ENCODE measurements around the gene KRTAP6-2. TPM values are rescaled to one million over a fixed set of nuclear protein-coding genes. Genes with fewer than 3 reads are reported as not detected.

Gene KRTAP6-2
- total RNA-seq, 2 experiments from 2014 or later: not detected

DNA sequence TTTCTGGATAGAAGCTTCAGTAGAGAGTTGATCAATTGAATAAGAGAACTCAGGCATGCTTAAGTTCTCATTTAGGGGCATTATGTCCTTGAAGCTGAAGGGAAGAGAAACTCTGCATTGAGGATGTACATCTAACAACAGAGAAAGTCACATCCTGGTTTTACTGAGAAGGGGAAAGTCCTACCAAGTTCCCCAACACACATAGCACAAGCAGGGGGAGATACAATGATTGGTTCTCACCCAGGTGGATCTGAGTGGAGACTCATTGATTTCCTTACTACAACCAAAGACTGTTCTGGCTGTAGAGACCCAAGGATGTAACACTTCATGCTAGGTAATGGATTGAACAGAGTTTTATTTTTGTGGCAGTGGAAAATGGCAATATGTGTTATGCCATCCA lies 16.5 kb upstream of the KRTAP6-2 start:
- ChIA-PET POLR2A (no interaction called here), CTCF (no interaction called here)
- no peak for DNase-seq
- Mint-ChIP-seq H3K36me3 (ENCODE audit: low read depth) (no peaks in the 10 kb centered on the region), H3K4me1 (ENCODE audit: low read depth) (no peaks in the 10 kb centered on the region), H3K27me3 (ENCODE audit: low read depth) (no peaks in the 10 kb centered on the region), H3K9me3 (ENCODE audit: insufficient read depth) (no peaks in the 10 kb centered on the region), H3K4me3 (no peak overlapping the region), H3K27ac (no peak overlapping the region)
- no peak for ATAC-seq

DNA sequence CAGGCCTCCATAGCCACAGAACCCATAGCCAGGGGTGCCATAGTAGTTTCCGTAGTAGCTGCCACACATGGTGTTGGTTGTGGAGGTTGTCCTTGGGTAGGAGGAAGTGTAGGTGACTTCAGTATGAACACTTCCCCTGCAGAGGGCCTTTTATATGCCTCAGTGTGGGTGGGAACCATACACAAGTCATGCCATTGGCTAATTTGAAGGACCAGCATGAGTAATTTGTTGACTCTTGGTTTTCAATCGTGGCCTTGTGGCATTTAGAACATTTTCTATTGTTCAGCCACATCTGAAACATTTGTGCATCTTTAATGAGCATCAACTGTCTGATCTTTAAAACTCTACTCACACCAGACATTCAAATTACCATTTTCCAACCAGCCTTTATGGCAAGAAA lies 15.1 kb upstream of the KRTAP6-2 start, which contains the start of gene KRTAP6-1:
Gene KRTAP6-1, minus strand, starts transcription at position 95 of the 400 bp plus-strand sequence. Its CDS starts 26 bp downstream, at position 69.
- ATAC-seq (no peak), DNase-seq (no peak)
- Mint-ChIP-seq H3K27ac (no peak within 1 kb of the TSS), H3K36me3 (ENCODE audit: low read depth) (no peaks in the 10 kb centered on the region), H3K4me1 (ENCODE audit: low read depth) (no peaks in the 10 kb centered on the region), H3K27me3 (ENCODE audit: low read depth) (no peaks in the 10 kb centered on the region), H3K9me3 (ENCODE audit: insufficient read depth) (no peaks in the 10 kb centered on the region), H3K4me3 (no peak within 1 kb of the TSS)
- POLR2A ChIA-PET: no interaction called here
- CTCF ChIA-PET: no interaction called here

DNA sequence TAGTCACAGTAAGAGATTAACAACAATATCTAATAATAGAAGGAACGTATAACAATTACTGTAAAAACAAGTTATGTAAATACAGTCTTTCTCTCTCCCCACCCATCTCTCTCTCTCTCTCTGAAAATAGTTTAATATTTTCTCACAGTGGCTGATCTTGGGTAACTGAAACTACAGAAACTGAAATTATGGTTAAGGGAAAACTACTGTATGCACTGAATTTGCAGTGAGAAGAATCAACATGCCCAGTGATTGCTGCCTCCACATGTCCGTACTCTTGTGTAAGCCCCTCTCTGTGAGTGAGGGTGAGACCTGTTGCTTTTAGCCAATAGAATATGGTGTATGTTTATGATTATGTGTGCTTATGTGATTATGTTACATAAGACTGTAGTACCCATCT lies 13.4 kb upstream of the KRTAP6-2 start:
- no peaks in the 10 kb centered on the region for H3K9me3 Mint-ChIP-seq (ENCODE audit: insufficient read depth)
- no peaks in the 10 kb centered on the region for H3K27me3 Mint-ChIP-seq (ENCODE audit: low read depth)
- DNase-seq (no peak), ATAC-seq (no peak)
- POLR2A ChIA-PET: no interaction called here
- CTCF ChIA-PET: no interaction called here
- H3K4me1 Mint-ChIP-seq (ENCODE audit: low read depth): no peaks in the 10 kb centered on the region
- no peaks in the 10 kb centered on the region for H3K36me3 Mint-ChIP-seq (ENCODE audit: low read depth)
- no peak overlapping the region for H3K4me3 Mint-ChIP-seq
- no peak overlapping the region for H3K27ac Mint-ChIP-seq

DNA sequence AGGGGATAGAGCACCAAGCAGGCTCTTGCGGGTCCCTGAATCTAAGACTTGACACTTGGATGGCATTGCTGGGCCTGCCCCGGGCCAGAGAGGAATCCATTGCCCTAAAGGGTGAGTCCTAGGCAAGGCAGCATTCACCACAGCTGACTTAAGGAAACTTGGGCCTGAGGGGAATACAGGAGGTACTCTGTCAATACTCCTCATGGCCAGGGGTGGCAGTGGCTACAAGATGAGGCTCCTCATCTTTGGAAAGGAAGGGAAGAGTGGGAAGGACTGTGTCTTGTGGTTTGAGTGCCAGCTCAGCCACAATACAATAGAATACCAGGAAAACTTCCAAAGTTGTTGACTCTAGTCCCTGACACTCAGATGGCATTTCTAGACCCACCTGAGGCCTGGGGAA lies 7.3 kb upstream of the KRTAP6-2 start:
- no peaks in the 10 kb centered on the region for H3K4me1 Mint-ChIP-seq (ENCODE audit: low read depth)
- no peaks in the 10 kb centered on the region for H3K27me3 Mint-ChIP-seq (ENCODE audit: low read depth)
- no peak for DNase-seq
- H3K9me3 Mint-ChIP-seq (ENCODE audit: insufficient read depth): peaks cover 3% of the 10 kb centered on the region
- no peaks in the 10 kb centered on the region for H3K36me3 Mint-ChIP-seq (ENCODE audit: low read depth)
- POLR2A ChIA-PET: no interaction called here
- ATAC-seq: no peak
- no peak overlapping the region for H3K27ac Mint-ChIP-seq
- no peak overlapping the region for H3K4me3 Mint-ChIP-seq
- CTCF ChIA-PET: no interaction called here

DNA sequence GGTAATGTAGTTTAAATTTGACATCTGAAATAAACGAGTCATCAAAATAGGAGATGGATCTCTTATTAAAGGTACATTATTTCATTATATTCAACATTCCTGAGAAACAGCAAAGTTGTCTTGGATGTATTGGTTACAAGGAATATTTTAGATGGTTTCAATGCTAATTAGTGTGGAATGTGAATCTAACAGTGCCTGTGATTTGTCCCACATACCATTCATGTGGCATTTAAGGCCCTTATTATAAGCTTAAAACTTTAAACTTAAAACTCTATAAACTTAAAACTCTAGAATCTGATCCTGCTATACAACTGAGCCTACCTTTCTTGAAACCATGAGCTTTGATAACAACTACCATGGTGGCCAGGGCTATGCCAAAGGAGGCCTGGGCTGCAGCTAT lies 2.1 kb upstream of the KRTAP6-2 start, which contains the start of gene KRTAP22-1:
Gene KRTAP22-1, plus strand, starts transcription at position 301 of the 400 bp plus-strand sequence.
- POLR2A ChIA-PET: no interaction called here
- no peak within 1 kb of the TSS for H3K4me3 Mint-ChIP-seq
- H3K36me3 Mint-ChIP-seq (ENCODE audit: low read depth): no peaks in the 10 kb centered on the region
- H3K27me3 Mint-ChIP-seq (ENCODE audit: low read depth): no peaks in the 10 kb centered on the region
- peaks cover 3% of the 10 kb centered on the region for H3K9me3 Mint-ChIP-seq (ENCODE audit: insufficient read depth)
- ATAC-seq (no peak), DNase-seq (no peak)
- CTCF ChIA-PET: no interaction called here
- H3K4me1 Mint-ChIP-seq (ENCODE audit: low read depth): no peaks in the 10 kb centered on the region
- no peak within 1 kb of the TSS for H3K27ac Mint-ChIP-seq

DNA sequence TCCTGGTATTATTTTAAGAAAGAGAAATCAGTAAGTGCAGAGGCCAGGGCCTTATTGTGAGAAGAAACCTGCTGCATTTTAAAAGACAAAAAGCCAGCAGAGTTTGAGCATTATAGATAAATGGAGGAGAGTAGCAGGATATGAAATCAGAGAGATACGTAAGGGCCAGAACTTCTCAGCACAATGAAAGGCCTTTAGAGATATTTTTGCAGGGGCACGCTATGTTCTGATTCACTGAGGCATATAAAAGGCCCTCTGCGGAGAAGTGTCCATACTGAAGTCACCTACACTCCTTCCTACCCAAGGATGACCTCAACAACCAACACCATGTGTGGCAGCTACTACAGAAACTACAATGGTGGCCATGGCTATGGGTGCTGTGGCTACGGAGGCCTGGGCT lies 6.6 kb downstream of the KRTAP6-2 start, which contains the start of gene KRTAP6-3:
Gene KRTAP6-3, plus strand, starts transcription at position 301 of the 400 bp plus-strand sequence. Its CDS starts 6 bp downstream, at position 307.
- Mint-ChIP-seq H3K36me3 (ENCODE audit: low read depth) (no peaks in the 10 kb centered on the region), H3K9me3 (ENCODE audit: insufficient read depth) (no peaks in the 10 kb centered on the region), H3K4me1 (ENCODE audit: low read depth) (no peaks in the 10 kb centered on the region), H3K27me3 (ENCODE audit: low read depth) (no peaks in the 10 kb centered on the region), H3K27ac (no peak within 1 kb of the TSS), H3K4me3 (no peak within 1 kb of the TSS)
- ChIA-PET CTCF (no interaction called here), POLR2A (no interaction called here)
- no peak for DNase-seq
- ATAC-seq: no peak

DNA sequence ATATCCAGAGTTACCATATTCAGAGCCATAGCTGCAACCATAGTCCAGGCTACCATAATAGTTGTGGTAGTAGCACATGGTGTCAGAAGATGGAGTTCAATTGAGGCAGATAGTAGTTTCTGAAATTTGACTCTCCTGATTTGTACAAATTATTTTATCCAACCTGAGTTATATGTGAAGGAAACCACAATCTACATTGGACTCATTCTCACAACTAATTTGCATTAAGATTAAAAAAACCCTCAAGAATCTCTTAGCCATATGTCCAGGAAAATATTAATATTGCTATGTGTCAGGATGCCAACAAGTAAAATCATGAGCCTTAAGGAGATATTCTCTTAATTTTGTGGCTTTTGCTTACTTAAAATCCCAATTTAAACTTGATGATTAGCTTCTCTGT lies 8.4 kb downstream of the KRTAP6-2 start, which contains the start of gene KRTAP22-2:
Gene KRTAP22-2, minus strand, starts transcription at position 101 of the 400 bp plus-strand sequence.
- no peak within 1 kb of the TSS for H3K4me3 Mint-ChIP-seq

DNA sequence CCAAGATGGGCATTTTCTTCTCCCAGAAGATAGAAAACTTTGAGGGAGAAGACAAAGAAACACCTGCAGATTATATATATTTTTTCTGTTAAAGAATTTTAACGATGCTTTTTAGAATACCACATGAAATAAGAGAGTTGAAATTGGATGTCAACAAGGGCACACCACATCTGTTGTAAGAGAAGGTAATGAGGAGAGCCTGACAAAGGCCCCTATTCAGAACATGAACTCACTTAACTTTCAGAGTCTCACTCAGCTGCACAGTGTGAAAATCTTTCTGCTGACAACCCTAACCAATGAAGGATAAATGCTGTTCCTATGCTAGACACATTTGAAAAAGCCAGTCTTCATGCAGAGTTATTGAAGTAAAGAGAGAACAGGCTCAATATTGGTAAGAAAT lies 15.8 kb downstream of the KRTAP6-2 start:
- Mint-ChIP-seq H3K36me3 (ENCODE audit: low read depth) (no peaks in the 10 kb centered on the region), H3K27me3 (ENCODE audit: low read depth) (no peaks in the 10 kb centered on the region), H3K4me1 (ENCODE audit: low read depth) (no peaks in the 10 kb centered on the region), H3K4me3 (no peak overlapping the region), H3K9me3 (ENCODE audit: insufficient read depth) (no peaks in the 10 kb centered on the region), H3K27ac (no peak overlapping the region)
- ChIA-PET CTCF (no interaction called here), POLR2A (no interaction called here)
- DNase-seq (no peak), ATAC-seq (no peak)

More for the DNA sequence above, 8.4 kb downstream of the KRTAP6-2 start, which contains the start of gene KRTAP22-2:
- DNase-seq: no peak
- no peaks in the 10 kb centered on the region for H3K36me3 Mint-ChIP-seq (ENCODE audit: low read depth)
- no peak within 1 kb of the TSS for H3K27ac Mint-ChIP-seq
- H3K9me3 Mint-ChIP-seq (ENCODE audit: insufficient read depth): no peaks in the 10 kb centered on the region
- ChIA-PET CTCF (no interaction called here), POLR2A (no interaction called here)
- ATAC-seq: no peak
- no peaks in the 10 kb centered on the region for H3K4me1 Mint-ChIP-seq (ENCODE audit: low read depth)
- H3K27me3 Mint-ChIP-seq (ENCODE audit: low read depth): no peaks in the 10 kb centered on the region

DNA sequence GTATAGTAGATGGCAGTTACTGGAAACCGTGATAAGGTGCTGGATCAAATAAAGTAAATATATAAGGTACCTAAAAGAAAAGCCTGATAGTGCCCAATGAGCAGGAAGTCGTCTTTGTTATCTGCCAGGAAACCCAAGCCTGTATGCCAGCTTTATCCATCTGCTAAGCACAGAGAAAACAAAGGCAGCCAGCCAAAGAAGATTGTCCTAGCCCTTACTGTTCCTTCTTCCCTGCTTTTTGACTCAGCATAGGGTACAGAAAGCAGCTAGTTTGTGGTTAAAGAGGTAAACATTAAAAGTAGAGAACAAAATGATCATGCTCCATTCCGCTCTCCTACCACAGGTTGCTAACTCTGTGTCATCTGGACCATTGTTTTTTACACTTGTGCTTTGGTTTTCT lies 18.6 kb downstream of the KRTAP6-2 start:
- no peak for ATAC-seq
- H3K27ac Mint-ChIP-seq: no peak overlapping the region
- POLR2A ChIA-PET: no interaction called here

DNA sequence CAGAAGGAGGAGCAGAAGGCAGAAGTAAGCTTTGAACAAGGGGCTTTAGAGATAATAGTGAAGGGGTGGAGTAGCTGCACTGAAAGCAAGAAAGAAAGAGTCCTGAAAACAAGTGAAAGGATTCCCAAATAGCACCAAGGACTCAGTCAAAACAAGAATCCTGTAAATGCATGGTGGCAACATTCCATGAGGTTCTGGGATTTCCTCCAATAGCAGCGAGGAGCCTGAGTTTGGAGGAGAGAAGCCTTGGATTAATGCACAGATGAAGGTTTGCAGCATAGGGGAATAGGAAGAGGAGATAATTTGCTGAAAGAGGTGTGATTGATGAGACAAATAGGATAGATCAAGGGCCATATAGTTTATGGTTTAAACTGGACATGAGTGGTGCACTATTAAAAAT lies 19.4 kb downstream of the KRTAP6-2 start:
- Mint-ChIP-seq H3K4me3 (no peak overlapping the region), H3K9me3 (ENCODE audit: insufficient read depth) (no peaks in the 10 kb centered on the region), H3K4me1 (ENCODE audit: low read depth) (no peaks in the 10 kb centered on the region), H3K36me3 (ENCODE audit: low read depth) (no peaks in the 10 kb centered on the region), H3K27ac (no peak overlapping the region), H3K27me3 (ENCODE audit: low read depth) (no peaks in the 10 kb centered on the region)
- ChIA-PET POLR2A (no interaction called here), CTCF (no interaction called here)
- DNase-seq: no peak
- ATAC-seq: no peak

More for the DNA sequence above, 18.6 kb downstream of the KRTAP6-2 start:
- no peak for DNase-seq
- CTCF ChIA-PET: no interaction called here
- H3K36me3 Mint-ChIP-seq (ENCODE audit: low read depth): no peaks in the 10 kb centered on the region
- H3K27me3 Mint-ChIP-seq (ENCODE audit: low read depth): no peaks in the 10 kb centered on the region
- no peaks in the 10 kb centered on the region for H3K9me3 Mint-ChIP-seq (ENCODE audit: insufficient read depth)
- no peaks in the 10 kb centered on the region for H3K4me1 Mint-ChIP-seq (ENCODE audit: low read depth)
- H3K4me3 Mint-ChIP-seq: no peak overlapping the region

DNA sequence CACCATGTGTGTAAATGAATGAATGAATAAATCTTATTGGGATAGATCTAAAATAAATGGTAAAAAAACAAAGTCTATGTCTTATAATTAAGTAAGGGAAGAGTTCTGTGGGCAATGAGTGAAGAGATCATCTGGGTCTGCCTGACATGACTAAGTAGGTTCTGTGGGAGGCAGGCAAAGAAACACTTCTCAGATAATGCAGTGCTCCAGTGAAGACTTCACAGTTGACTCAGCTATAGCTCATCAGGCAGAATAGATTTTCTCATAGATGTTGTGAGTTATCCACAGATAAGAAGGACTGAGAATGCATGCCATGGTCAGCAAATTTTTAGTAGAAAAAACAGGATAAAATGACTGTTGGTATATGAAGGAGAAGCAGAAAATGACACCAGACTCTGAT lies 20.9 kb downstream of the KRTAP6-2 start:
- H3K36me3 Mint-ChIP-seq (ENCODE audit: low read depth): no peaks in the 10 kb centered on the region
- no peaks in the 10 kb centered on the region for H3K27me3 Mint-ChIP-seq (ENCODE audit: low read depth)
- H3K4me3 Mint-ChIP-seq: no peak overlapping the region
- DNase-seq: no peak
- POLR2A ChIA-PET: no interaction called here
- no peak overlapping the region for H3K27ac Mint-ChIP-seq
- H3K9me3 Mint-ChIP-seq (ENCODE audit: insufficient read depth): no peaks in the 10 kb centered on the region
- no peaks in the 10 kb centered on the region for H3K4me1 Mint-ChIP-seq (ENCODE audit: low read depth)
- CTCF ChIA-PET: no interaction called here
- ATAC-seq: no peak

DNA sequence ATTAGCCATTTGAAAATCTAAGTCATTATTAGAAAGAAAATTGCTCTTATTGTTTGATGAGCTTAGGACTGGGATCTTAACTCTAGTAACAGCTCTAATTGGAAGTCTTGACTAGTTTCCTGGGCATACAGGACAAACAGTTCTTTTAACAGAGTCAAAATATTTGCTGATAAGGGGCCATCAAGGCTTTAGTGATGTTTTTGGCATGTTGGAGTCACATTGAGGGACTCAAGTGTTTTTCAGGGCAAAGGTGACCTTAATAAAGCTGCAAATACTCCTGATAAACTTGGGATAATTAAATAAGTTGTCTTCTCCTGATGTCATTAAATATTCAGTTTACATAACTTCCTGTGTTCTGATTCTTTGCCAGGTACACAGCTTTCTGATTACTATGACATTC lies 31.1 kb downstream of the KRTAP6-2 start:
- H3K4me1 Mint-ChIP-seq (ENCODE audit: low read depth): no peaks in the 10 kb centered on the region

DNA sequence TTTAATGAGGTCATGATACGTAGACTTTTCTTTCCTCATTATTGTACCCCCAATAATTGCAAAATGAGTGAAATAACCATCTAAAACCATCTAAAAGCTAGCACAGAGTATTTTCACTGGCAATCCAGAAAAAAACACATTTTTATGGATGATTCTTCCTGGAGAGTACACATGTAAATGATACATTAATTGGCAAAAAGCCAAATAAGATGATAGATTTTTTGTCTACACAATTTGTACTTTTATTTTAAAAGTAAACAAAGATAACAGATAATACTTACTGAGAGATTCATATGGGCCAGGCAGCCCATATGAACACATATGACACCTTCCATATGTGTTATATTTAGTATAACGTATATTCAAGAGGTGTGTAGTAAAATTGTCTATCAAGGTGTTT lies 35.1 kb downstream of the KRTAP6-2 start:
- H3K9me3 Mint-ChIP-seq (ENCODE audit: insufficient read depth): no peaks in the 10 kb centered on the region
- CTCF ChIA-PET: no interaction called here
- no peaks in the 10 kb centered on the region for H3K27me3 Mint-ChIP-seq (ENCODE audit: low read depth)
- no peak overlapping the region for H3K27ac Mint-ChIP-seq
- no peaks in the 10 kb centered on the region for H3K4me1 Mint-ChIP-seq (ENCODE audit: low read depth)
- no peaks in the 10 kb centered on the region for H3K36me3 Mint-ChIP-seq (ENCODE audit: low read depth)
- no peak overlapping the region for H3K4me3 Mint-ChIP-seq
- ATAC-seq (no peak), DNase-seq (no peak)
- POLR2A ChIA-PET: no interaction called here

More for the DNA sequence above, 31.1 kb downstream of the KRTAP6-2 start:
- Mint-ChIP-seq H3K27me3 (ENCODE audit: low read depth) (no peaks in the 10 kb centered on the region), H3K36me3 (ENCODE audit: low read depth) (no peaks in the 10 kb centered on the region), H3K27ac (no peak overlapping the region), H3K4me3 (no peak overlapping the region), H3K9me3 (ENCODE audit: insufficient read depth) (no peaks in the 10 kb centered on the region)
- POLR2A ChIA-PET: no interaction called here
- DNase-seq (no peak), ATAC-seq (no peak)
- CTCF ChIA-PET: no interaction called here
